A673 (cell line): ENCODE data around the gene TXNRD1.

Experiments
- EZH2 ChIP-seq: fragments of 200-600 bp; sonication (generic); IDR thresholded peaks from 2 replicates; pipeline ENCODE4 v1.6.1; 2017; ENCODE audit warnings: borderline replicate concordance, low read depth, mild to moderate bottlenecking, mixed read lengths, antibody characterized with exemption, low read length; ENCODE audit not compliant: poor library complexity, severe bottlenecking
- TF ChIP-seq, protein P1 (sequence below): fragments of 300-800, 200-600 bp; sonication (generic); conservative IDR thresholded peaks from 2 replicates; pipeline ENCODE4 v1.5.1; 2017; ENCODE audit warnings: low read depth, mild to moderate bottlenecking, antibody characterized with exemption, low read length, moderate library complexity, mixed read lengths

- TF ChIP-seq, protein P1, sequence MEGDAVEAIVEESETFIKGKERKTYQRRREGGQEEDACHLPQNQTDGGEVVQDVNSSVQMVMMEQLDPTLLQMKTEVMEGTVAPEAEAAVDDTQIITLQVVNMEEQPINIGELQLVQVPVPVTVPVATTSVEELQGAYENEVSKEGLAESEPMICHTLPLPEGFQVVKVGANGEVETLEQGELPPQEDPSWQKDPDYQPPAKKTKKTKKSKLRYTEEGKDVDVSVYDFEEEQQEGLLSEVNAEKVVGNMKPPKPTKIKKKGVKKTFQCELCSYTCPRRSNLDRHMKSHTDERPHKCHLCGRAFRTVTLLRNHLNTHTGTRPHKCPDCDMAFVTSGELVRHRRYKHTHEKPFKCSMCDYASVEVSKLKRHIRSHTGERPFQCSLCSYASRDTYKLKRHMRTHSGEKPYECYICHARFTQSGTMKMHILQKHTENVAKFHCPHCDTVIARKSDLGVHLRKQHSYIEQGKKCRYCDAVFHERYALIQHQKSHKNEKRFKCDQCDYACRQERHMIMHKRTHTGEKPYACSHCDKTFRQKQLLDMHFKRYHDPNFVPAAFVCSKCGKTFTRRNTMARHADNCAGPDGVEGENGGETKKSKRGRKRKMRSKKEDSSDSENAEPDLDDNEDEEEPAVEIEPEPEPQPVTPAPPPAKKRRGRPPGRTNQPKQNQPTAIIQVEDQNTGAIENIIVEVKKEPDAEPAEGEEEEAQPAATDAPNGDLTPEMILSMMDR = no peak
- no peak for TF ChIP-seq EZH2
Observed at GRCh38 chr12:104376650-104377513, 161.3 kb downstream of the TXNRD1 start.
